NCI-H748 (cell line): ENCODE results near the gene CELF2.
"Not testable (repeated sequence)": the region's sequence is repeated elsewhere in the genome, so short reads cannot be mapped to it uniquely, and the experiment has no call there.

Experiments
- DNase-seq: peaks from one replicate; lab custom pipeline; 2025; ENCODE audit not compliant: unreplicated experiment; lab: John Stamatoyannopoulos, UW

The CELF2 gene

DNA sequence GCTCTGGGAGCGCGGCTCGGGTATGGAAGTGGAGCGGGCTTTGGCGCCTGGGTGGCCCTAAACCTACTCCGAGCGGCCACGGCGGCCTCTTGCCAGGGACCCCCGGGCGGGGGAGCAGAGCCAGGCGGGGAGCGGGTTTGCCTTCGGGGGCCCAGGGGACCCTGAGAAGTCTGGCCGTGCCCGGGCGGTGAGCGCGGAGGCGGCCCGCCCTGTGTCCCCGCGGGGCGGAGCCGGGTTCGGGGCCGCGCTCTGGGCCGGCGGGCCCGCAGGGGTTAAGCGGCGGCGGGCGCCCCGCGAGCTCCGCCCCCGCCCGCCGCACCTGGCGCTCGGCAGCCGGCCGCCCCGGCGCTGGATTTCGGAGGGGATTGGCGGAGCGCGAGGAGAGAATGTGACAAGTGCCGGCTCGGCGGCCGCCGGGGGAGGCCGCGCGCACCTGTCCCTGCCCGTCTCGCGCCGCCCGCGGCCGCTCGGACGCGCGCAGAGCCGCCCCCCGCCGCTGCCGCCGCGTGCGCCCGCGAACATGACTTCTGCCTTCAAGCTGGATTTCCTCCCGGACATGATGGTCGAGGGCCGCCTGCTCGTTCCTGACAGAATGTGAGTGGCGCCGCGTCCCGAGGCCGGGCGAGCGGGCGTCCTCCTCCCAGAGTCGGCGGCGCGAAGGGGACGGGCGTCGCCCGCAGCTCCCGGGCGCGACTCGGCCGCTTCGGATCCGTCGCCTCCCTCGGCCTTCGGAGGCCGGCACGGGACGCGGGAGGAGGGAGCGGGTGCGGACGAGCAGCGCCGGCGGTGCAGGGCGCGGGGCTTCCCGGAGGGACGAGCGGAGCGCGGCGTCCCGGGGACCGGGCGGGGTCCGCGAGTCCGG is at the start of gene CELF2:
Gene CELF2 (plus strand): TSS at position 303 of the 862 bp plus-strand sequence. CDS start 218 bp downstream, at position 521.
- DNase-seq = peak; percentile 71

DNA sequence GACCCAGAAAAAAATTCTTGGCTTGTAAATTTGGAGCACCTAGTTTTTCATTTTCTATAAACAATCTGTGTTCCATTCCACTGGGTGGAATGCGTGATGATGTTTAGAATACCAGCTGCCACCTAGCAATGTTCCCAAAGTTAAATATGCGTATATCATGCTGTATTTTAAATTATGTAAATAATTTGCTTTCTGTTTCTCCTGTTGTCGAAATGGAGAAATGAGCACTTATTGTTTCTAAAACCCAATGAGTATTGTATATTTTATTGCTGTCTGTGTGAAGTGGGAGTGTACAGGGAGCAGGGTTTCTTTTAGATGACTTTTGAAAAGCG is 49.4 kb upstream of the CELF2 start:
- DNase-seq = no peak

DNA sequence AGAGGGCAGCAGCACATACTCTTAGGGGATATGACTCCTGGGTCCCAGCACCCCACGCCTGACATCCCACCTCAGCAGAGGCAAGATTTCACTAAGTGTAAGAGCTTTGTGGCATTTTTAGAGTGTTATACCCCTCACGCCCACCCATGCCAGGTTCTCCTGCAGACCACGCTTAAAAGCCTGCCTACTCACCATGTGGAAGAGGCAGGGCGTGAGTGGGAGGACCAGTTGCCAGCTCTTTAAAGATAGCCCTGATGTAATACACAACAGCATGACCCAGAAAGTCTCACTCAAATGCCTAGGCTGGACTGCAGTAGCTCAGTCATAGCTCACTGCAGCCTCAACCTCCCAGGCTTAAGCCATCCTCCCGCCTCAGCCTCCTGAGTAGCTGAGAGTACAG is 44.4 kb upstream of the CELF2 start:
- DNase-seq = no peak

DNA sequence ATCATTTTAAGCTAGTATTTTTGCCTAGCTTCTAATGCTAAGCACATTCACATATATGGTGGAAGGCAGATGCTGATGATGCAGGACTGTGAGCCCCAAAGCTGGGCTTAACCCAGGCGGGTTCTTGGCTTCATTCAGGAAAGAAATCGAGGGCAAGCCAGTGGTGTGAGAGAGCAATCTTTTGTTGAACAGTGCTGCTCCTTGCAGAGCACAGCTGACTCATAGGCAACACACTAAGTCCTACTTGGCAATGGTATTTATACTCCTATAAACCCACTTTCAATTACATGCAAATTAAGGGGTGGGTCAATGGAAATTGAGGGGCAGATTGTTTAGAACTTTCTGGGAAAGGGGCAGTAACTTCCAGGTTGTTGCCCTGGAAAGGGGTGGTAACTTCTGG is 42.0 kb upstream of the CELF2 start:
- DNase-seq = no peak

GRCh38 chr10:10976652-10977051 is 41.0 kb upstream of the CELF2 start:
- DNase-seq = no peak

GRCh38 chr10:10977226-10977956 is 40.3 kb upstream of the CELF2 start:
- DNase-seq = no peak

- no peak for DNase-seq
These were observed 39.7 kb upstream of the CELF2 start for GRCh38 chr10:10977978-10978377.

DNA sequence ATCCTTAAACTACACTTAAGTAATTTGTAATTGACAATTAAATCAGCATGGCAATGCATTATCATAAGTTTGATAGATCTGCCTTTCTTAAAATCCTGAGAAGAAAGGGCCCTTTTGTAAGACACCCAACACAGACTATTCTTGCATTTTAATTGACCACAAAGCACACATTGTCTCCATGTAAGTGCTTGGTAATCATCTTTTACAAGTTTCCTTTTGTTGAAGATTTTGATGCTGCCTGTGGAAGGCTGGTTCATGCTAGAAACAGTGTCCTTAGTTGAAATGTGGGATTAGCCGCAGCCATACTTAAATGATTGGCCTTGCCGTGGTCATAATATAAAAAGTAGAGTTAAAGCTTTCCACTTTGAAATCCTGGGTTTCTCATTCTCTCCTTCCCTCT is 32.3 kb upstream of the CELF2 start:
- DNase-seq = no peak

GRCh38 chr10:10986606-10987005 is 31.1 kb upstream of the CELF2 start:
- DNase-seq = no peak

- no peak for DNase-seq
These were observed 30.6 kb upstream of the CELF2 start for GRCh38 chr10:10987111-10987510.

DNA sequence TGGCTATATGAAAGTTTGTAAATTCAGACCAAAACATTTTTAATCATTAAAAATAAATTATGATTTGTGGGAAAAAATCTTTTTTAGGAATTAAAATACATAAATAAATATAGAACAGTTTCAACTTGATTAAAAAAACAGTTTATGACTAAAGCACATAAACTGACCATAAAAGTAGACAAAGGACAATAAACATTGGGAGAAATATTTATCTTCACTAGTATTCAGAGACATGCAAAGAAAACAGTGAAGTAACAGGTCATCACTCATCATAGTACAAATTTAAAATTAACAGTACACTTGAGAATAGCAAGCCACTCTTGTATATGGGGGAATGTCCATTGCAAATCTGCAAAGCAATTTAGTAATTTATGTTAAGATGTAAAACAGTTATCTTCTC is 28.0 kb upstream of the CELF2 start:
- DNase-seq = no peak

GRCh38 chr10:10991144-10991543 is 26.5 kb upstream of the CELF2 start:
- DNase-seq = no peak

DNA sequence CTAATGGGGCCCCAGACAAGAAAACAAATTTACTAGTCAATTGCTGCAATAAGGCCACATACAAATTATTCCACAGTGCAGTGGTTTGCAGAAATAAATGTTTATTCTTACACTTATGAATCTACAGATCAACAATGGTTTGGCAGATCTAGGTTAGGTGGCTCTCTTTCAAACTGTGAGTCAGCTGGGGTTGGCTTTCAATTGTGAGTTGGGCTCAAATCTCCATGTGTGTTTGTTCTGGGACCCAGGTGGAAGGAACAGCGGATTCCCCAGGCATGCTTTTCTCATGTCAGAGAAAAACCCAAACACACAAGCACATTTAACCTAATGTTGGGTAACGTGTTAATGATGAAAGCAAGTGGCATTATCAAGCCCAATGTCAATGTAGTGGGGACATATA is 25.6 kb upstream of the CELF2 start:
- no peak for DNase-seq

- DNase-seq = no peak
These were observed 24.5 kb upstream of the CELF2 start for GRCh38 chr10:10992961-10993714.

GRCh38 chr10:10993785-10994184 is 23.9 kb upstream of the CELF2 start:
- no peak for DNase-seq

DNA sequence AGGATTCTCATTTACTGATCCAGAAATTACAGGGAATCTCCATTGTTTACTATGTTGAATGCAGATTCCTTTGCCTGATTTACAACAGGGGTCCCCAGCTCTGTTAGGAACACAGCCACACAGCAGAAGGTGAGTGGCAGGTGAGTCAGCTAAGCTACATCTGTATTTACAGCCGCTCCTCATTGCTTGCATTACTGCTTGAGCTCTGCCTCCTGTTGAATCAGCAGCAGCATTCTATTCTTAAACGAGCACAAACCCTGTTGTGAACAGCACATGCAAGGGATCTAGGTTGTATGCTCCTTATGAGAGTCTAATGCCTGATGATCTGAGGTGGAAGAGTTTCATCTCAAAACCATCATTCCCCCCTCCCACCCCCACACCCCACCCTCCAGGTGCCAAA is 23.3 kb upstream of the CELF2 start:
- DNase-seq = no peak

- no peak for DNase-seq
These were observed 22.6 kb upstream of the CELF2 start for GRCh38 chr10:10995120-10995519.

- DNase-seq = no peak
These were observed 20.6 kb upstream of the CELF2 start for GRCh38 chr10:10996966-10997620.

GRCh38 chr10:10999501-10999900 is 18.2 kb upstream of the CELF2 start:
- not testable (repeated sequence) for DNase-seq

- no peak for DNase-seq
These were observed 15.2 kb upstream of the CELF2 start for GRCh38 chr10:11002485-11002884.

DNA sequence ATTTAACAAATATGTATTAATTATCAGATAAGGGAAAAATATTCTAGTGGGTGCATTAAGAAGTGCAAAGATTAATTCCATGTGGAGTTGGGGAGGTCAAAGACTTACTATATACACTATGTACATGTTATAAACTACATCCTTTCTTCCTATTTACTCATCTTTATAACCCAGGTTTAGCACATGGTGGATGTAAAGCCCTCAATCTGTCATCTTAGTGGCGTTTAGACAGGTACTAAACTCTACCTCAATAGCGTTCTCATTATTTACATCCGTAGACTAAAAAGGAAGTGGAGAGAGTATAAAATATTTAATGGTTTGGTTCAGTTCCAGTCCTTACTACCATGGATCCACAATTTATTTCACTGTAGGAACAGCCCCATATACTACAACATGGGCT is 14.8 kb upstream of the CELF2 start:
- DNase-seq = no peak
